Loucy (cell line): Measurements from ENCODE around the gene TFDP1.

Experiments
- H2AFZ ChIP-seq: fragments of 200-600 bp; sonication (generic); 2 replicates; pipeline ENCODE4 v1.6.0; 2016; ENCODE audit warnings: antibody characterized with exemption, mild to moderate bottlenecking, low read length, moderate library complexity
- H3F3A ChIP-seq: fragments of 200-600 bp; 2 replicates; pipeline ENCODE4 v1.6.0; 2016; ENCODE audit warnings: antibody characterized with exemption, low read depth, mild to moderate bottlenecking
- H3K27me3 ChIP-seq: fragments of 200-600 bp; sonication (generic); 2 replicates; pipeline ENCODE4 v1.6.1; 2014; ENCODE audit warnings: low read length, mild to moderate bottlenecking; ENCODE audit not compliant: insufficient read depth, poor library complexity, severe bottlenecking
- H3K36me3 ChIP-seq: fragments of 200-600 bp; sonication (generic); 2 replicates; pipeline ENCODE4 v1.6.1; 2016; ENCODE audit warnings: low read length; ENCODE audit not compliant: insufficient read depth
- H3K4me1 ChIP-seq: fragments of 200-600 bp; sonication (generic); 2 replicates; pipeline ENCODE4 v1.5.1; 2014; ENCODE audit warnings: low read length, mild to moderate bottlenecking; ENCODE audit not compliant: insufficient read depth, poor library complexity, severe bottlenecking
- H3K4me2 ChIP-seq: fragments of 200-600 bp; sonication (generic); 2 replicates; pipeline ENCODE4 v1.6.0; 2014; ENCODE audit warnings: antibody characterized with exemption, low read length, low read depth, mild to moderate bottlenecking; ENCODE audit not compliant: poor library complexity, severe bottlenecking
- H3K4me3 ChIP-seq: fragments of 200-600 bp; sonication (generic); 2 replicates; pipeline ENCODE4 v1.5.1; 2014; ENCODE audit warnings: low read length, mild to moderate bottlenecking, mixed read lengths; ENCODE audit not compliant: poor library complexity, severe bottlenecking
- H3K79me2 ChIP-seq: fragments of 200-600 bp; sonication (generic); 2 replicates; pipeline ENCODE4 v1.6.1; 2014; ENCODE audit warnings: low read length; ENCODE audit not compliant: insufficient read depth
- H3K9ac ChIP-seq: fragments of 200-600 bp; sonication (generic); 2 replicates; pipeline ENCODE4 v1.6.0; 2014; ENCODE audit warnings: mild to moderate bottlenecking, low read depth, low read length, moderate library complexity; ENCODE audit not compliant: poor library complexity, severe bottlenecking
- H3K9me2 ChIP-seq: fragments of 200-600 bp; sonication (generic); replicated peaks from 2 replicates; pipeline ENCODE4 v1.6.1; 2016; ENCODE audit warnings: low read depth, low read length, mixed read lengths
- H3K9me3 ChIP-seq: fragments of 200-600 bp; sonication (generic); 2 replicates; pipeline ENCODE4 v1.6.1; 2014; ENCODE audit warnings: mild to moderate bottlenecking, antibody characterized with exemption, low read length, low read depth; ENCODE audit not compliant: insufficient read depth
- H4K20me1 ChIP-seq: fragments of 200-600 bp; sonication (generic); 2 replicates; pipeline ENCODE4 v1.6.0; 2014; ENCODE audit warnings: antibody characterized with exemption, low read length, mild to moderate bottlenecking; ENCODE audit not compliant: insufficient read depth, poor library complexity, severe bottlenecking
- EZH2phosphoT487 ChIP-seq: fragments of 200-600 bp; IDR thresholded peaks from 2 replicates; pipeline ENCODE4 v1.6.1; 2018; ENCODE audit warnings: antibody characterized with exemption, mild to moderate bottlenecking, moderate library complexity, borderline replicate concordance
- TF ChIP-seq, protein P1 (sequence below): fragments of 200-600 bp; sonication (generic); conservative IDR thresholded peaks from 2 replicates; pipeline ENCODE4 v1.5.1; 2014; ENCODE audit warnings: mild to moderate bottlenecking, antibody characterized with exemption, low read length

TFDP1 gene

DNA sequence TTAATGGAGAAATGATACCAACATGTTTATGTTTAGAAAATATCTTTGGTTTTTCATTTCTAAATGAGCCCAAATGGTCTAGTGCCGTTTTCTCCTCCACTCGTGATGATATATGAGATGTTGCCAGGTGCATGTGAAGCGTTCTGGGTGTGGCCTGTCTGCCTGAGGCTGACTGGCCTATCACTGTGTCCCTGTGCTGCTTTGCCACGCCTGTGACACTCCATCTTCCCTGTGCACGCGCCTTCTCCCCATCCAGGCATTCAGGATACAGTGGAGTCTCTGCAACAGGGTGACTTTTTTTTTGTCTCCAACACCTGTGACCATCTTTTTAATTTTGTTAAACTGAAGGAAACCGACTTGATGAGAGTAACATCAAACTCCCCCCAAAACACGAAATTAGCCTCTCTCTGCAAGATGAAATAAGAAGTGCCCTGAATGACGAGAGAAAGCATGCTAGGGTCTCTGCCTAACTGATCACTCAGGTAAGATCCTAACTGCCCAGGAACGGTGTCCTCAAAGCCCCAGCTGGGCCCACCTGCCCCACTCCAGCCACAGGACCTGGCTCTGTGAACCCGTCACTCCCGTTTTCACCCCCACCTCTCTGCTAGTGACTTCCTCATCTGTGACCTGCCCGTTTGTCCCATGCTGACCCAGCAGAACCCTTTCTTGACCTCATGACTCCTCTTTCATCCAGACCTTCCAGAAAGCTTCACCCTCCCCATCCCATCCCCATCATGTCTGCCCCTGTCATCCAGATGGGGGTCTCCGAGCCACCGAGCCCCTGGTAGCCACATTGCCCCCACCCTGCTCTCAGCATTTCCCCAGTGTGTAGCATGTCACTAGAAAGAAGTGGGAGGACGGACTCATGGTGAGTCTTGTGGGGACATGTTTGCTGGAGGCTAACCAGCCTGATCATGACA lies 33.2 kb upstream of the TFDP1 start:
- Histone ChIP-seq H3K9me2 (no peaks in the 10 kb centered on the region), H3K9me3 (no peaks in the 10 kb centered on the region), H3K36me3 (peaks cover 38% of the 10 kb centered on the region; the same call in 1 of the 2 replicates), H3K9ac (no peak overlapping the region), H3K4me3 (no peak overlapping the region), H3K4me2 (no peak overlapping the region), H3K79me2 (no peaks in the 10 kb centered on the region), H3K27me3 (no peaks in the 10 kb centered on the region), H3K4me1 (no peaks in the 10 kb centered on the region), H3F3A (no peaks in the 10 kb centered on the region), H2AFZ (no peak overlapping the region), H4K20me1 (no peaks in the 10 kb centered on the region)
- TF ChIP-seq, protein P1, sequence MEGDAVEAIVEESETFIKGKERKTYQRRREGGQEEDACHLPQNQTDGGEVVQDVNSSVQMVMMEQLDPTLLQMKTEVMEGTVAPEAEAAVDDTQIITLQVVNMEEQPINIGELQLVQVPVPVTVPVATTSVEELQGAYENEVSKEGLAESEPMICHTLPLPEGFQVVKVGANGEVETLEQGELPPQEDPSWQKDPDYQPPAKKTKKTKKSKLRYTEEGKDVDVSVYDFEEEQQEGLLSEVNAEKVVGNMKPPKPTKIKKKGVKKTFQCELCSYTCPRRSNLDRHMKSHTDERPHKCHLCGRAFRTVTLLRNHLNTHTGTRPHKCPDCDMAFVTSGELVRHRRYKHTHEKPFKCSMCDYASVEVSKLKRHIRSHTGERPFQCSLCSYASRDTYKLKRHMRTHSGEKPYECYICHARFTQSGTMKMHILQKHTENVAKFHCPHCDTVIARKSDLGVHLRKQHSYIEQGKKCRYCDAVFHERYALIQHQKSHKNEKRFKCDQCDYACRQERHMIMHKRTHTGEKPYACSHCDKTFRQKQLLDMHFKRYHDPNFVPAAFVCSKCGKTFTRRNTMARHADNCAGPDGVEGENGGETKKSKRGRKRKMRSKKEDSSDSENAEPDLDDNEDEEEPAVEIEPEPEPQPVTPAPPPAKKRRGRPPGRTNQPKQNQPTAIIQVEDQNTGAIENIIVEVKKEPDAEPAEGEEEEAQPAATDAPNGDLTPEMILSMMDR: no peak
- no peak for TF ChIP-seq EZH2phosphoT487

- Histone ChIP-seq H3K9me3 (no peaks in the 10 kb centered on the region), H4K20me1 (no peaks in the 10 kb centered on the region), H3K4me2 (no peak overlapping the region), H3K79me2 (no peaks in the 10 kb centered on the region), H3K9ac (no peak overlapping the region), H2AFZ (no peak overlapping the region), H3K9me2 (no peaks in the 10 kb centered on the region), H3K27me3 (no peaks in the 10 kb centered on the region), H3K4me3 (no peak overlapping the region), H3F3A (no peaks in the 10 kb centered on the region), H3K4me1 (no peaks in the 10 kb centered on the region), H3K36me3 (peaks cover 38% of the 10 kb centered on the region; the same call in 1 of the 2 replicates)
- TF ChIP-seq, protein P1: no peak
- no peak for TF ChIP-seq EZH2phosphoT487
These were observed 32.5 kb upstream of the TFDP1 start for GRCh38 chr13:113552079-113552478.

DNA sequence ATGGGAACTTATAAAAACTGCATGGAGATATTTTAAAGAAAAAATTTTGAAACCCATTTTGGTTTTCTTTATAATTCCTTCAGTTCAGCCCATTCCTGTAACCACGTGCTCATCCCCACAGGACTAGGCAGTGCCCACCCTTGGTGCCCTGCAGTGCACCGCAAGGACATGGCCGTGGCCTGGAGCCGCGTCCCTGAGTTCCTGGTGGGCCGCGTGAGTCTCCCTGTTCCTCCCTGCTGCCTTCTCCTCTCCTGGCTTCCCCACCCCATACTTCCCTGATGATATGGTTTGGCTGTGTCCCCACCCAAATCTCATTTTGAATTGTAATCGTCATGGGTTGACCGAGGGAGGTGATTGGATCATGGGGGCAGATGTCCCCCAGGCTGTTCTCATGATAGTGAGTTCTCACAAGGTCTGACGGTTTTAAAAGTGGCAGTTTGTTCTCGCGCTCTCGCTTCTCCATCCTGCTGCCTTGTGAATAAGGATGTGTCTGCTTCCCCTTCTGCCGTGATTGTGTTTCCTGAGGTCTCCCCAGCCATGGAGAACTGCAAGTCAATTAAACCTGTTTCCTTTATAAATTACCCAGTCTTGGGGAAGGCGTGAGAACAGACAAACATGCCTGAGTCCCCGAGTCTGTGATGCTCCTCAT lies 31.6 kb upstream of the TFDP1 start:
- H3K27me3 ChIP-seq: no peaks in the 10 kb centered on the region
- no peak overlapping the region for H3K4me3 ChIP-seq
- no peak for TF ChIP-seq EZH2phosphoT487
- TF ChIP-seq, protein P1: no peak
- no peaks in the 10 kb centered on the region for H3F3A ChIP-seq
- no peaks in the 10 kb centered on the region for H3K4me1 ChIP-seq
- H3K79me2 ChIP-seq: no peaks in the 10 kb centered on the region
- no peak overlapping the region for H3K4me2 ChIP-seq
- H3K9me3 ChIP-seq: no peaks in the 10 kb centered on the region
- no peaks in the 10 kb centered on the region for H4K20me1 ChIP-seq
- peaks cover 38% of the 10 kb centered on the region; the same call in 1 of the 2 replicates for H3K36me3 ChIP-seq
- H3K9me2 ChIP-seq: no peaks in the 10 kb centered on the region
- no peak overlapping the region for H3K9ac ChIP-seq
- no peak overlapping the region for H2AFZ ChIP-seq
